NCI-H2196 treated with DMSO at 0.1 percent for 48 hours (cell line): Measurements from ENCODE around the gene TBC1D10B.
A peak's percentile ranks its signal among the peaks of the same experiment; 100 is the strongest.

Experiments used
- DNase-seq: peaks from one replicate; lab custom pipeline; 2025; ENCODE audit not compliant: unreplicated experiment; lab: John Stamatoyannopoulos, UW

The TBC1D10B gene

DNA sequence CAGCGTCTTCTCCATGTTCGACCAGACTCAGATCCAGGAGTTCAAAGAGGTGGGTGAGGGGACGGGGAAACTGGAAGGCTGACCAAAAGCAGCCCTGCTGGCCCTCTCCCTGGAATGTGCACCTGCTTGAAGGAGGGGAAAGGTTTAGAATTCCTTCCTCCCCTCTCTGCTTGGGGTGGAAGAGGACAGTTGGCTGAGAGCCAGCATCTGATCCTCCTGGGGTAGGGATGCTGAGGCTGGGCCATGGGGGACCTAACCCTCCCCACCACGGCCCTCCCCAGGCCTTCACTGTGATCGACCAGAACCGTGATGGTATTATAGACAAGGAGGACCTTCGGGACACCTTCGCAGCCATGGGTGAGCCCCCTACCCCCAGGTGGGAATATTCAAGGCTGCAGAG, 5.6 kb upstream of the TBC1D10B start:
- no peak for DNase-seq

DNA sequence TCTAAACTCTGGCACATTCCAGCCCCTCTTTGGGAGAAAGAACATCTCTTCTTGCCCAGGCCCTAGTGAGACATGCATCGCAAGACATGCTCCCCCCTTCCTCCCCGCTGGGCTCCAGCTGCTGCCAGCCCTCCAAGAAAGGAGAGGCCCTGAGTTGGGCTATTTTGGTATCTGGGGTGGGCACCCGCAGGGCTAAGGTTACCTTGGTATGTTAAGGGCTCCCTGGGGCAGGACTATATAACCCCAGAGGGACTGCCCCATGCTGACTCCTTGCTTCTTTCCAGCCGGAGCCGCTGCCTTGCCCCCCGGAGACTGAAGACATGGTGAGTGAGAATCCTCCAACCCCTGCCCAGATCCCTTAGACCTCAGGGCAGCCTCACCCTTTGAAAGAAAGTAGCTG, 4.2 kb upstream of the TBC1D10B start, which contains the start of gene MYL11:
MYL11 (plus strand) TSS at position 265 of the 400 bp plus-strand sequence; CDS start at position 321, 56 bp downstream.
- no peak for DNase-seq

DNA sequence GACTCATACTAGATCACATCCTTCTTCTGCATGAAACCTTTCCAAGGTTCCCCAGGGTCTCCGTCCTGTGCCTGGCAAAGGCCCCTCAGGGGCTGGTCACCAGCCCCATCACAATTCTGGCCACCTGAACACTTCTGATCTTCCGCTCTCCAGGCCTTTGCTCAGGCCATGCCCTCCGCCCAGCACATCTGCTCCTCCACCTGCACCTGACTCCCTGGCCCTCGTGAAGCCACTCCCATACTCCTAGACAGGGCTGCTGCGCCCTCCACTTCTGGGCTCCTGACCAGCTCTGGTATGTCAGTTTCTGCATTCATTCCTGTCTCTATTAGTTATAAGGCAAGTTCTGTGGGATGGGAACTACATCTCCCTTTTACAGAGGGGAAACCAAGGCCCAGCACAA, 2.4 kb upstream of the TBC1D10B start:
- DNase-seq = peak; percentile 13

DNA sequence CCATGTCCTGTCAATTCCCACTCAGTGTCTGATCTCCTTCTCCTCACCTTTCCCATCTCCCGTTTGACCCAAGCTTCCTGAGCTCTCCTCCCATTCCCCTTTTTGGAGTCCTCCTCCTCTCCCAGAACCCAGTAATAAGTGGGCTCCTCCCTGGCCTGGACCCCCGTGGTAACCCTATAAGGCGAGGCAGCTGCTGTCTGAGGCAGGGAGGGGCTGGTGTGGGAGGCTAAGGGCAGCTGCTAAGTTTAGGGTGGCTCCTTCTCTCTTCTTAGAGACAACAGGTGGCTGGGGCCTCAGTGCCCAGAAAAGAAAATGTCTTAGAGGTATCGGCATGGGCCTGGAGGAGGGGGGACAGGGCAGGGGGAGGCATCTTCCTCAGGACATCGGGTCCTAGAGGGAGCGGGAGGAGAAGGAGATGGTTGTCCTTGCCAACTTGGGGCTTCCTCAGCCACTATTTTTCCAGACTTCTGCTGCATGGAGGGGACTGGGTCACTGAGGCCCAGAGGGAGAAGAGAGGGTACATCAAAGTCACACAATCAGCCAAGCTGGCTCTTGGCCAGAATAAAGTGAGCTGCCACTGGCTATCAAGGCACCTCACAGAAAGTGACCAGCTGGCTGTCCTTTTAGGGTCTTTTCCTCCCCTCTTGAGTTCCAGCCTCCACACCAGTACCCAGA, 1.9 kb upstream of the TBC1D10B start:
- no peak for DNase-seq

DNA sequence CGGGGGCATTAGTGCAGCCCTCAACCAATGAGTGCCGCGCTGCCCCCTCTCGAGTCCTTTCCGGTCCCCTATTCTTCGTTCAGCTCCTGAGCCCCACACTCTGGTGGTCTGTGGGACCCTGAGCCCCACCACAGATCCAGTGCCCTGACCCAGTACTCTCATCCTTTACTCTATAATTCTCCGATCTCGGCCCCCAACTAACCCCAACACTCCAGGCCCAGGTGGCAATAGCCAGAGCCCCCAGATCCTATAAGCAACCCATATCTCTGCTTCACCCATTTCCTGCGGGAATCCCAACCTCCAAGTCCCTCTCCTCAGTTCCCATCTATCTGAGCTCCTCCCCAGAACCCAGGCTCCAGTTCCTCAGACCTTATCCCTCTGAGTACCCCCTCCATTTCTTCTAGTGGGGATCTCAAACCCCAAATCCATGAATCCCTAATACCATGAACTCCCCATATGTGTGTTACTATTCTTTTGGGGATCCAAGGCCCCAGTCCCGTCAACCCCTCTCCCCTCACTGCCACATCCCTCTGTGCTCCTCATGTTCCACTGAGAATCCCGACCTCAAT, 1.0 kb upstream of the TBC1D10B start:
- DNase-seq = no peak

DNA sequence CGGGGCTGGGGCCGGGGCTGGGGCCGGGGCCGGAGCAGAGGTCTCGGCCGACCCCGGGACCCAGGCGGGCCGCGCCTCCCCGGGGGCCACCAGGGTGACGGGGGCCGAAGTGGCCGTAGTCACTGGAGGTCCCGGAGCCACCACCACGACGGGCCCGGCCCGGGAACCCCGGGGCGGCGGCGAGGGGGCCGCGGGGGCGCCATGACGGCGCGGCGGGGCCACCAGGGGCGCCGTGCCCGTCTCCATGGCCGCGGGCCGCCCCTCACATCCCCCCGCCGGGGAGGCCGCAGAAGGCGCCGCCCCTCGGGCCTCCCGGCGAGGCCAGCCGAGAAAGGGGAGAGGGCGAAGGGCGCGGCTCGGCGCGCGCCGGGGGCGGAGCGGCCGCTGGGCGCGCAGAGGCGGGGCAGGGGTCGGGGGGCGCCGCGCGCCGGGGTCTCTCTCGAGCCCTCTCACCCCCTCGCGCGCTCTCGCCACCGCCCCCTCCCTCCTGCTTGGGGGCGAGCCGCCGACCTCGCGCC, 297 bp downstream of the TBC1D10B start:
- no peak for DNase-seq

DNA sequence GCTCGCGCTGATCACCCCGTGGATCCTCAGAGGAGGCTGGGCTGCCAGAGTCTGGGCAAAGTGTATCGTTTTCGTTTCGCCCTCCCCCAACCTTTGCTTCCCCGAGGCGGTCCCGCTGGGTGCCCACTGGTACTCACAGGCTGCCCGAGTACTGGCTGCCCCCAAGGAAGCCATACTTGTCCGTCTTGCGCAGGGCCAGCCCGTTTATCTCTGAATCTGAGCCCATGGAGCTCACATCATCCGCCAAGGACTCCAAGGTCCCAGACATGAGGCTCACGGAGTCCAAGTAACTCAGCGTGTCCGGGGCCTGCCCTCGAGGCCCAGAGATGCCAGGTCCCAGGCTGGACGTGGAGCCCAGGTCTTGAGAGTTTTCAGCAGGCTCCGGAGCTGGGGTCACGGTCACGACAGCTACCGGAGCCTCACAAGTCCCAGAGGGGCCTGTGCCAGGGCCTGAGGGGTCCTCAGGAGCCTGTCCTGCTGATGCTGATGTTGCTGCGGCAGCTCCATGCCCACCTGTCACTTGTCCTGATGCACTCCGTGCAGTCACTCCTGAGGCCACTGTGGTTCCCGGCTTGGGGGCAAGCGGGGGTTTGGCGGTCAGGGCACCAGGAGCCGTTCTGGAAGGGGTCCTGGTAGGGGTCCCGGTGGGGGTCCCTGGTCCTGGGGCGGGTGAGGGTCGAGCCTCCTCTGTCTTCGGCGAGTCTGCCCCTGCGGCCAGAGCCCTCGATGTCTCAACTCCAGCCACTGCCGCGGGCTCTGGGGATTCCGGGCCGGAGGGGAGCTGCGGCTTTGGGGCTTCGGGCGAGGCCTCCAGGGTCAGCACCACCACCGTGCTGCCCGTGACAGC, 980 bp downstream of the TBC1D10B start:
- no peak for DNase-seq

DNA sequence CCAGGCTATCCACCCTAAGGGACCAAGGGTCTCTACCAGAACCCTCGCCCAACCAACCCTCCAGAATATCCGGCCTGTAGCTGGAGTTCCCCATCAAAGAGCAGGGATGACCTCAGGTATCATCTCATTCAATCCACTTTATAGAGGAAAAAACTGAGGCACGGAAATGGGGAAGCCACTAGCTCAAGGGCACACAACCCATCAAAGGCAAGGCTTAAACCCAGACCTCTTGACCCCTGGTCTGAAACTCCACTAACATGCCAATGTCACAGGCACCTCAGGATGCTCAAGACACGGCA, 1.6 kb downstream of the TBC1D10B start:
- DNase-seq = no peak

DNA sequence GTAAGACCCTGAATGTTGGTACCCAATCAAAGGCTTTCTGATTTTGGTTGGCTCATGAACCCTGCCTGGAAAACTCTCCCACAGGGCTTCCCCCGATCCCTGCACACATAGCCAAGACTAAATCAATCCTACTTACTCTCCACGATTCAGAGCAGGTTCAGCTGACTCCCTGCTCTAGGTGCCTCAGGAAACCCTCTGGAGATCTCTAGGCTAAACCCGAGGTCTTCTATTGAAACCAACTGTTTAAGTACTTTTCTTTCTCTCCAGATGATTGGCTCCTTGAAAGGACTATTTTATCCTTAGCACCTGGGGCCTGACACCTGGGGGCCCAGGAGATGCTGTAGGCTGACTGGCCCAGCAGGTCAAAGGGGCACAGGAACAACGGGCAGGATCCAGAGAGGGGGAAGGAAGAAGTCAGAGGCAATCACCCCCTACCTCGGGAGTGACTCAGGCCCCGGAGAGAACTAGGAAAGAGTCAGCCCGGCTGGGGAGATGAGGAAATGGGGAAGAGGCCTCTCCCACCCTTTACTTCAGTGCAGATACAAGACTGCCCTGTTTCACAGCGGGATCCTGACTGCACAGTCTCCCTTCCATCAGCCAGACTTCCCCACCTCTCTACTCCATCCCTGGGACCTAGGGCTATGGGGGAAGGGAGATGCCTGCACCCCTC, 2.0 kb downstream of the TBC1D10B start:
- no peak for DNase-seq

DNA sequence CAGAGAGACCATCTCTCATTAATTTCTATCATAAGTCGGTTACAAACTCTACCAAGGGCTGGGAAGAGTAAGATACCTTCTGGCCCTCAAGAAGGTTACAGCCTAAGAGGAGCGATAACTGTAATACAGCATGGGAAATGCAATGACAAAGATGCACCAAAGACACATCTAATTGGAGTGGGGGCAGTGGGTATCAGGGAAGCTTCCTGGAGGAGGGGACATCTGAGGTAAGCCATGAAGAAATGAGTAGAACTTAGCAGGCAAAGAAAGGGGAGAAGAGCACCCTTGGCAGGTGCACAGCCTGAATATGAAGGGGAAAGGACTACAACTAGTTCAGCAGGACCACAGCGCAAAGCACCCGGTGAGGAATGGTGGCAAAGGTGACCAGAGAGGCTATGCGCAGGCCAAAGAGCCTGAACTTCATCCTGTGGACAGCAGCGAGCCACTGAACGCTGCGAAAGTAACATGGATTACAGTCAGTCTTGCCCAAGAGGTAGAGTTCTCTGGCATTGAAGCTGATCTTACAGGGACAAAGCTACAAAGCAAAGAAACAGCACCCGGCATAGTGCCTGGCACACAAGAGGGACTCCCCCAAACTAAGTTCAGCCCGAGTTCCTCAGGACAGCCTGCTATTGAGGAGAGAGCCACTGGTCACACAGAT, 2.8 kb downstream of the TBC1D10B start:
- DNase-seq = no peak

DNA sequence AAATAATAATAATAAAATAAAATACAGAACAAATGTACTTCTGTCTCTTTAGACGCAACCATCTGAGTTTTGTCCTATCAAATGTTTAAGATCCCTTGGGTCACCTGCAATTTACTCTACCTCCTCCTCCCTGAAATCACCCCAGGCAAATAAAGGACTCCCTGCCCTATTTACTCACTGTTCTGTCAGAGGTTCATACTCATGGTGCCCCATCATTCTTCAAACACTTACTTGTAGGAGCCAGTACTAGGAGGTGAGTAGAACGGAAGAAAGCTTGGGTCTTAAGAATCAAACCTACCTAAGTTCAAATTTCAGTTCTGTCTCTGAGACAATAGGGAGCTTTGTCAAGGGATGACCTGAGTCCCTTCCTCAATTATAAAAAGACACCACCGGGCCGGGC, 3.8 kb downstream of the TBC1D10B start:
- DNase-seq = no peak

DNA sequence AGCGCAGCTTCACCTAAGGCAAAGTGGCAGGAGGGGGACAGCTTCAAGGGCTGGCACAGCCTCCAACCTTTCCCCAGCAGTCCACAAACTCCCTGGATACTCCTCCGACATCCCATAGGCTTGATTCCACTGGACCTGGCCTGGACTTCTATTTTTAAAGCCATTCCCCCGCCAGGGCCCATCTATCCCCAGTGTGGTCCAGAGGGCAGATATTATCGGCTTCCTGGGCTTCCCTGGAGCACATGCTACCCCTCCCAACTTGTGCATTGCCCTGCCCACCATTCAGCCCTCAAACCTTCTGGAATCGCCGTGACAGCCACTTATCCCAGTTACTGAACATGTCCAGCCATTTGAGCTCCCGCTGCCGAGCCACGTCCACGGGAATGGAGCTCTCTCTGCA, 5.1 kb downstream of the TBC1D10B start:
- DNase-seq = no peak

DNA sequence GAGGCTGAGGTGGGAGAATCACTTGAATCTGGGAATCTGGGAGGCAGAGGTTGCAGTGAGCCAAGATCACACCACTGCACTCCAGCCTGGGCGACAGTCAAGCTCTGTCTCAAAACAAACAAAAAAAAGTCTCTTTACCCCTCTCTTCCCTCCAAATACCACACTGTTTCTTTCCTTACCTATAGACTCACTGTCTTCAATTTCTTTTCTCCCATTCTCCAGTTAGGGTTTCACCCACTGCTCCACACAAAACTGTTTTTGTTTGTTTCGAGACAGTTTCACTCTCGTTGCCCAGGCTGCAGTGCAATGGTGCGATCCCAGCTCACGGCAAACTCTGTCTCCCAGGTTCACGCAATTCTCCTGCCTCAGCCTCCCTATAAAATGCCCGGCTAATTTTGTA, 9.1 kb downstream of the TBC1D10B start:
- no peak for DNase-seq

DNA sequence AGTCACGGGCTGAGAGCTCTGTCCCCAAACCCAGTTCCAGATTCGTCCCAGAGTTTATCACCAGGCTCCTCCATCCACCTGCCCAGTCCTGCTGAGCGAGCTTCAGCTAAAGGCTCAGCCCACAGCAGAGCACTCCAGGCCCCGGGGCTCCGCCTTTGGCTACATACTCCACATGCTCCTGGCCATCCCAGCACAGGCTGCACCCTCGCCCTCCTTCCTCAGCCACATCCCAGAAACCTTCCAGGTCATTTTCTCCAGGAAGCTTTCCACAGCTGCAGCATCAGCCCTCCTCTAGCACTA, 10.5 kb downstream of the TBC1D10B start:
- DNase-seq = no peak

DNA sequence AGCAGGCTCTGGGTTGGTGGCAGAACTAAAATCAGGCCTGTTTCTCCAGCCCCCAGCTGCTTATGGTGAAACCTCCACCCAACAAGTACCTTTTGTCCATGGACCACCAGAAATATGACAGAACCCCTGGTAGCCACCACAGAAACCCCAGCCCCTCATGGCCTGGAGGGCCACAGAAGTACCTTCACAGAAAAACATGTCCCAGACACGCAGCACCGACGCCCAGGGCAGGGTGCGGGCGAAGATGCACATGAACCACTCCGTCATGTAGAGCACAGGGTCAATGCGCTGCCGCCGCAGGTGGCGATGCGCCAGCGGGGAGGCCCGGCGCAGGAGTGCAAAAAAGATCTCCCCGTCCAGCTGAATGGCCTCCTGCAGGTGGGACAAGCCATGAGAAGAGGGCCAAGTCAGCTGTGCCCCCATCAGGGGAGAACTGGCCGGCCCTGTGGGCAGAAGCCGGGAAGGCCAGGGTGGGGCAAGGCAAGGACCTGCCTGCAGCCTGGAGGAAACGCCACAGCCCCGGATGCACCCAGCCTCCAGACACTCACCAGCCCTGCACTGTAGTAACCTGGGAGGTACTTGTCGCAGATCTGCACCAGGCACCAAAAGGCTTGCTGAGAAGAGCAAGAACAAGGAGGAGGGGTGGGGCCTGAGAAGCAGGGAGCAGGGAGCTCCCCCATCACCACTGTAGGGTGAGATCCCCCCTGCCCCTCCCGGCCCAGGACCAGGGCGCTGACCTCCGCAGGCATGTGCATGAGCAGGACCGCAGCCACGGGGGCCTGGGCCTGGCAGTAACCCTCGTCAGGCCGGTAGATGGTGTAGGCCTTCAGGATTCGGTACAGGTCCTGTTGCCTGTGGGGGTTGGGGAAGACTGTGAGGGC, 11.1 kb downstream of the TBC1D10B start:
- no peak for DNase-seq

DNA sequence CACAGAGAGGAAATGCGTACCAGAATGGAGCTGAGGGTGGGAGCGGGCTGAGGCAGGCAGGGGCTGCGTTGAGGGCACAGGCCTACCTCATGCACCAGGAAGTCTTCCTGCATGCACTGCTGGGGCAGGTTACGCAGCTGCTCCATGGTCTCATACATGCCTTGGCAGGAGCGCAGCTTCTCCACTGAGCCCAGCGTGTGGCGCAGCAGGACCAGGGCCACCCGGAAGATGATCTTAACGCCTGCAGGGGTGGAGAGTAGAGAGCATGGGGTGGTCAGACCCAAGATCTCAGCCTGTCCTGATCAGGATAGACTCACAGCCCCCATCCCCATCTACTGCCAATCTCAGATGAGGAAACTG, 11.7 kb downstream of the TBC1D10B start:
- no peak for DNase-seq

DNA sequence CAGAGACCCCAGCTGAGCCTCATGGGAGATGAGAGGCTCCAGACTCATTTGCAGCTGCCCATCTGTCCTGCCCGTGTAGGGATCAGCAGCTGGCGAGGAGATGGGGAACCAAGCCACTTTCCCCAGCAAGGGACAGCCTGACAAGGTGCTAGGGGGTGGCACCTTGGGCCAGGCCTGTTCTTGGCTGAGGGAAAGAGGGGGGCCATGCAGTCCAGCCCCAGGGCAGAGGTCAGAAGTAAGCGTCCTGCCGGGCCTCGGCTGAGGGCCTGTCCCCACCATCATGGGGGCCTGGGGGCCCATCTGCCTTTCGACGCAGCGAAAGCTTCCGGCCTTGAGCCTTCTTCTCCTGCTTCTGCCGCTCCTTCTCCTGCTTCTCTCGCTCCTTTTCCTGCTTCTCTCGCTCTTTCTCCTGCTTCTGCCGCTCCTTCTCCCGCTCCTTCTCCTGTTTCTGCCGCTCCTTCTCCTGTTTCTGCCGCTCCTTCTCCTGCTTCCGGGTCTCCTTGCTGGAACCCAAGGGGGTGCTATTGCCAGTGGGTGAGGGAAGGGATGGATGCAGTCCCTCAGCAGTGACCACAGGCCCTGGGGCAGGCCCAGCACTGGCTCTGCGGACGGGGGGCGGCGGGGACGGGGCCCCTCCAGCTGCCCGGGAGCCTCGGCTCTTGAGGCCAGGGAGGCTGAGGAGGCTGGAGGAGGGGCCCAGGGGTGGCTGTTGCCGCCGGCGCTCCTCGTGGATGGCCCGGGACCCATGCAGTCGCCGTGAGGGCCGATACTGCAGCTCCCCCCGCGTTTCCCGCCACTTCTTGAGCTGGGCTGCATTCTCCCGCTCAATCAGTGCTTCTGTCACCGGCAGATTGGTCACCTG, 12.3 kb downstream of the TBC1D10B start:
- DNase-seq = no peak

DNA sequence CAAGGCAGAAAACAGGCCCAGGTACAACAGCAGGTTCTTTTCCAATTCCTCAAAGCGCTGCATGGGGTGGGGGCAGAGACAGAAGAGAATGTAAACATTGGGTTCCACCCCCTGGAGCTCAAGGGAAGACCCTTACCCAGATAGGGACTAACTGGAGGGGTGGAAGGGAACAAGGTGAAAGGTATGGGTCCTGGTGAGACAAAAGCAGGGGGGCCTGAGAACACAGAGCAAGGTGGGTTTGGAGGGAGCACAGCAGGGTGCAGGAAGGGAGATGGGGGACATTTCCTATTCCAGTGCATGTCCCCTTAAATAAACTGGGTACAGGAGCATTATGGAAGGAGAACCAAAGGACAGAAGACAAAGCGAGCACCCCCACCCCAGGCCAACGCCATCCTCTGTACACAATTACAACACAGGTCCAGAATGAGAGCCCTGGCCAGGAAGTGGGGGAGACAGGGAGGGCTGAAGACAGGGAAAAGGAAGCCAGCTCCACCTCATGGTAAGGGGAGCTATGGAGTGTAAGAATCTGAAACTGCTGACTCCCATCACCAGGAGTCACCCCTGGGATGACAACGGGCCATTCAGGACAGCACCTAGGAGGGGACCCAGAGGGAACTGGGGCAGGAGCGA, 13.1 kb downstream of the TBC1D10B start:
- DNase-seq = no peak
